Left lung (tissue), 10 donors: Measurements from ENCODE around the gene ASCC3. TPM values are rescaled to one million over a fixed set of nuclear protein-coding genes. Genes with fewer than 3 reads are reported as not detected.
"Not testable (repeated sequence)": the region's sequence is repeated elsewhere in the genome, so short reads cannot be mapped to it uniquely, and the experiment has no call there.

Source experiments
- ATAC-seq: fragments of 200-7000 bp; cut with Tn5 transposase; one replicate; pipeline ENCODE4 v1.9.1; 2020; ENCODE audit warnings: moderate library complexity
- DNase-seq, 4 donors: peaks; one replicate each; pipeline ENCODE4 v3.0.0-alpha.2; 2013 to 2020
- H3K27ac ChIP-seq, 2 donors: fragments of 200-600 bp; sonication (generic) in 1 of 2; one replicate each; pipeline versions ENCODE4 v1.5.0 to v1.8.0; 2020 to 2021
- H3K27me3 ChIP-seq, 2 donors: fragments of 200-600 bp; sonication (generic) in 1 of 2; one replicate each; pipeline versions ENCODE4 v1.5.0 to v1.8.0; 2020 to 2021
- H3K36me3 ChIP-seq, 2 donors: fragments of 200-600 bp; sonication (generic) in 1 of 2; one replicate each; pipeline versions ENCODE4 v1.5.0 to v1.8.0; 2020 to 2021
- H3K4me1 ChIP-seq, 2 donors: fragments of 200-600 bp; one replicate each; pipeline ENCODE4 v1.8.0; 2021
- H3K4me3 ChIP-seq, 2 donors: fragments of 200-600 bp; sonication (generic) in 1 of 2; one replicate each; pipeline versions ENCODE4 v1.5.0 to v1.8.0; 2020 to 2021; ENCODE audit warnings: mild to moderate bottlenecking in 1 of 2
- H3K9me3 ChIP-seq, 2 donors: fragments of 200-600 bp; sonication (generic) in 1 of 2; one replicate each; pipeline versions ENCODE4 v1.5.0 to v1.8.0; 2020 to 2021
- CTCF ChIP-seq, 2 donors: fragments of 200-600 bp; sonication (generic) in 1 of 2; IDR thresholded peaks; one replicate each; pipeline versions ENCODE4 v1.5.0 to v1.8.0; 2021; ENCODE audit warnings: antibody characterized with exemption in 2 of 2
- intact Hi-C, 2 donors: fragments of 100-400 bp; cut with DNase I; formaldehyde crosslinking; loops; one replicate each; pipeline versions ENCODE4 v1.11.2 to v1.14.2; 2022
- polyA plus RNA-seq, 6 donors: library from polyadenylated mRNA; unstranded; fragments of 120-200 nt; gene quantifications; one replicate each; pipeline ENCODE4 v1.2.1, GENCODE V29; 2013; ENCODE audit not compliant: insufficient read length in 6 of 6
- total RNA-seq, 2 donors: library from RNA; stranded (reverse); fragmentation: NEBNext Ultra II Directional; extraction: Animal tissue kit (Norgen Biotek cat#: 25700); gene quantifications; one replicate each; pipeline ENCODE4 v1.2.1, GENCODE V29; 2021
- donor health status: DM: no; HTN: yes; CAD: no.
- donor health status: DM: no; HTN: no; CAD: no.

The ASCC3 gene
- total and polyA plus RNA-seq, 8 donors: 20.6 to 43.2 (median 23.4) TPM

DNA sequence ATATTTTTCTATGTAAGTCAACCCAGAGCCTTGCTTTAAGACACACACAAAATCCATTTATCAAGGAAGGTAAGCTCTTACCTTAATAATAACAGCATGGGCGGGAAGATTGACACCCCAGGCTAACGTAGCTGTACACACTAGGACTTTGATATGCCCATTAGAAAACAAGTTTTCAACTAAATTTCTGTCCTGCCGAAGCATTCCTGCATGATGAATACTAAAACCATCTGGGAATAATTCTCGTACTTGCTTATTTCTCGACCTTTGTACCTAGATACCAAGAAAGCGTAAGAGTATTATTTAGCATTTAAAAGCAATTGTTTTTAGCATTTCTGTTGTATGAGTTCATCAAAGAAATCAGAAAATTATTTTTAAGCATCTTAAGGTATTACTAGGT lies 218.9 kb downstream of the ASCC3 start:
- DNase-seq: no peak
- TF ChIP-seq CTCF (IDR thresholded peaks at IDR 0.05): no peak
- ATAC-seq: no peak
- intact Hi-C loops: no loop called here
- H3K4me1 ChIP-seq: no peaks in the 10 kb centered on the region
- no peak overlapping the region for H3K27ac ChIP-seq
- no peak overlapping the region for H3K4me3 ChIP-seq
- no peaks in the 10 kb centered on the region for H3K9me3 ChIP-seq
- H3K27me3 ChIP-seq: no peaks in the 10 kb centered on the region
- H3K36me3 ChIP-seq: peaks cover 0 to 6% of the 10 kb centered on the region in 2 donors

GRCh38 chr6:100658486-100658885 lies 222.6 kb downstream of the ASCC3 start:
- H3K4me1 ChIP-seq: no peaks in the 10 kb centered on the region
- no peaks in the 10 kb centered on the region for H3K27me3 ChIP-seq
- H3K27ac ChIP-seq: no peak overlapping the region
- DNase-seq (no peak), ATAC-seq (no peak)
- intact Hi-C loops: no loop called here
- peaks cover 0 to 6% of the 10 kb centered on the region in 2 donors for H3K36me3 ChIP-seq
- no peak overlapping the region for H3K4me3 ChIP-seq
- TF ChIP-seq CTCF (IDR thresholded peaks at IDR 0.05): no peak
- no peaks in the 10 kb centered on the region for H3K9me3 ChIP-seq

GRCh38 chr6:100657678-100658330 lies 223.3 kb downstream of the ASCC3 start:
- no peak for DNase-seq
- Histone ChIP-seq H3K27ac (no peak overlapping the region), H3K9me3 (no peaks in the 10 kb centered on the region), H3K27me3 (no peaks in the 10 kb centered on the region), H3K4me1 (no peaks in the 10 kb centered on the region), H3K4me3 (no peak overlapping the region), H3K36me3 (peaks cover 0 to 6% of the 10 kb centered on the region in 2 donors)
- intact Hi-C loops: no loop called here
- ATAC-seq: no peak
- peak in 1 of 2 donors; percentile 49 for TF ChIP-seq CTCF (IDR thresholded peaks at IDR 0.05)

DNA sequence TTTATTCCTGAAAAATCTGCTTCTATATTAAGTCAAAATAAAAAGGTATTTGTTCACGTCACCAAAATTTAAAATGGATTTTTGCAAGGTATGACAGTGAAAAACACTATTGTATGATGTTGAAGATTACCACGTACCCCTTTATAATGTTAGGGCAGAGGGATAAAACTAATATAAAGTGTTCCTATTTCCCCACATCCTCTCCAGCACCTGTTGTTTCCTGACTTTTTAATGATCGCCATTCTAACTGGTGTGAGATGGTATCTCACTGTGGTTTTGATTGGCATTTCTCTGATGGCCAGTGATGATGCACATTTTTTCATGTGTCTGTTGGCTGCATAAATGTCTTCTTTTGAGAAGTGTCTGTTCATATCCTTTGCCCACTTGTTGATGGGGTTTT lies 240.0 kb downstream of the ASCC3 start:
- H3K4me1 ChIP-seq, DNase-seq, ATAC-seq, H3K27ac ChIP-seq, H3K4me3 ChIP-seq, H3K9me3 ChIP-seq, intact Hi-C loops, H3K27me3 ChIP-seq: not testable (repeated sequence)
- peaks cover 0 to 72% of the 10 kb centered on the region in 2 donors for H3K36me3 ChIP-seq

DNA sequence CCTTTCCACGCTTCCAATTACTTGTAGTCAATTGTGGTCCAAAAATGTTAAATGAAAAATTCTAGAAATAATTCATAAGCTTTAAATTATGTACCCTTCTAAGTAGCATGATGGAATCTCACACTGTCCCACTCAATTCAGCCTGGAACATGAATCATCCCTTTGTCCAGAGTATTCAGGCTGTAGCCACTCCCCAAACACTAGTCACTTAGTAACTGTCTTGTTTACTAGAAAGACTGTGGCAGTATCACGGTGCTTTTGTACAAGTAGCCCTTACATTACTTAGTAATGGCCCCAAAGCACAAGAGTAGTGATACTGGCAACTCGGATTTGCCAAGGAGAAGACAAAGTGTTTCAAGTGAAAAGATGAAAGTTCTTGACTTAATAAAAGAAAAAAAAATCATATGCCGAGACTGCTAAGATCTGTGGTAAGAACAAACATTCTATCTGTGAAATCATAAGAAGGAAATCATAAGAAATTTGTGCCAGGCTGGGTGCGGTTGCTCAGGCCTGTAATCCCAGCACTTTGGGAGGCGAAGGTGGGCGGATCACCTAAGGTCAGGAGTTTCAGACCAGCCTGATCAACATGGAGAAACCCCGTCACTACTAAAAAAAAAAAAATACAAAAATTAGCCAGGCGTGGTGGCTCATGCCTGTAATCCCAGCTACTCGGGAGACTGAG lies 247.9 kb downstream of the ASCC3 start:
- no peak overlapping the region for H3K4me3 ChIP-seq
- no peaks in the 10 kb centered on the region for H3K4me1 ChIP-seq
- no peaks in the 10 kb centered on the region for H3K27me3 ChIP-seq
- no peak for TF ChIP-seq CTCF (IDR thresholded peaks at IDR 0.05)
- intact Hi-C loops: no loop called here
- no peaks in the 10 kb centered on the region for H3K9me3 ChIP-seq
- DNase-seq: no peak
- no peak overlapping the region for H3K27ac ChIP-seq
- ATAC-seq: peak; percentile 68
- peaks cover 0 to 33% of the 10 kb centered on the region in 2 donors for H3K36me3 ChIP-seq
